IMR-90 (cell line): ENCODE measurements around the gene TCEAL6. TPM values are rescaled to one million over a fixed set of nuclear protein-coding genes. Genes with fewer than 3 reads are reported as not detected.

Experiments
- ATAC-seq: fragments of 200-7000 bp; cut with Tn5 transposase; 2 replicates; pipeline ENCODE4 v1.9.1; 2020; ENCODE audit warnings: low read depth, mild to moderate bottlenecking, moderate library complexity
- BruUV-seq: library from RNA; stranded (reverse); fragments of 400-500 nt; replicated peaks from 2 replicates; lab custom pipeline; 2021; lab: Mats Ljungman, UMichigan
- CTCF ChIA-PET: fragments of 300-600 bp; formaldehyde crosslinking; extraction: SDS; loops from one replicate; lab custom pipeline; 2021; ENCODE audit warnings: antibody characterized with exemption; lab: Yijun Ruan, JAX
- POLR2A ChIA-PET: fragments of 300-600 bp; sonication (Branson Sonifier 250); formaldehyde crosslinking; loops from one replicate; lab custom pipeline; 2022; ENCODE audit warnings: antibody characterized with exemption; ENCODE audit not compliant: unreplicated experiment; lab: Charles Lee
- DNase-seq: peaks from one replicate; pipeline ENCODE4 v3.0.0; 2013
- H2AFZ ChIP-seq: replicated peaks from 2 replicates; pipeline ENCODE3; 2013; ENCODE audit warnings: low read length, mild to moderate bottlenecking; ENCODE audit not compliant: poor library complexity
- H2AK5ac ChIP-seq: 2 replicates; pipeline ENCODE4 v1.6.1; 2013; ENCODE audit warnings: low read depth, low read length, inconsistent platforms
- H2AK9ac ChIP-seq: replicated peaks from 2 replicates; pipeline ENCODE3; 2013; ENCODE audit warnings: mild to moderate bottlenecking, low read depth, low read length, moderate library complexity; ENCODE audit not compliant: poor library complexity
- H2BK120ac ChIP-seq: 2 replicates; pipeline ENCODE4 v1.6.1; 2013; ENCODE audit warnings: low read depth, low read length, inconsistent platforms
- H2BK15ac ChIP-seq: 3 replicates; pipeline ENCODE4 v1.6.1; 2013; ENCODE audit warnings: low read depth, low read length, inconsistent platforms
- H2BK20ac ChIP-seq: 2 replicates; pipeline ENCODE4 v1.6.1; 2013; ENCODE audit warnings: low read depth, mild to moderate bottlenecking, inconsistent platforms, low read length, moderate library complexity
- H2BK5ac ChIP-seq: 2 replicates; pipeline ENCODE4 v1.6.1; 2013; ENCODE audit warnings: mild to moderate bottlenecking, low read depth, low read length, inconsistent platforms; ENCODE audit not compliant: poor library complexity, severe bottlenecking
- H3K14ac ChIP-seq: replicated peaks from 2 replicates; pipeline ENCODE4 v1.6.1; 2013; ENCODE audit warnings: low read depth, low read length, inconsistent platforms
- H3K18ac ChIP-seq: 2 replicates; pipeline ENCODE4 v1.6.1; 2013; ENCODE audit warnings: low read depth, low read length, control low read depth
- H3K23ac ChIP-seq: 2 replicates; pipeline ENCODE4 v1.6.1; 2013; ENCODE audit warnings: low read depth, low read length, inconsistent platforms
- H3K27ac ChIP-seq: 2 replicates; pipeline ENCODE4 v1.5.1; 2013; ENCODE audit warnings: mild to moderate bottlenecking, control low read depth, low read length; ENCODE audit not compliant: insufficient read depth
- H3K27me3 ChIP-seq: 2 replicates; pipeline ENCODE4 v1.6.1; 2013; ENCODE audit warnings: low read length; ENCODE audit not compliant: control insufficient read depth, insufficient read depth
- H3K36me3 ChIP-seq: 2 replicates; pipeline ENCODE4 v1.6.1; 2013; ENCODE audit warnings: low read length, mixed read lengths; ENCODE audit not compliant: control insufficient read depth, insufficient read depth
- H3K4ac ChIP-seq: 2 replicates; pipeline ENCODE4 v1.6.1; 2013; ENCODE audit warnings: low read depth, low read length, inconsistent platforms
- H3K4me1 ChIP-seq: 2 replicates; pipeline ENCODE4 v1.6.1; 2013; ENCODE audit warnings: low read length, mixed read lengths; ENCODE audit not compliant: control insufficient read depth, insufficient read depth
- H3K4me2 ChIP-seq: 2 replicates; pipeline ENCODE4 v1.6.1; 2013; ENCODE audit warnings: low read depth, mild to moderate bottlenecking, control low read depth, low read length, moderate library complexity
- H3K4me3 ChIP-seq: 2 replicates; pipeline ENCODE4 v1.5.1; 2013; ENCODE audit warnings: low read depth, mild to moderate bottlenecking, control low read depth, low read length, moderate library complexity; ENCODE audit not compliant: insufficient read depth
- H3K56ac ChIP-seq: 2 replicates; pipeline ENCODE4 v1.6.1; 2013; ENCODE audit warnings: low read length, inconsistent platforms; ENCODE audit not compliant: insufficient read depth; ENCODE audit errors: extremely low read depth
- H3K79me1 ChIP-seq, 2 experiments: 2 replicates each; pipeline ENCODE4 v1.6.1; 2013; ENCODE audit warnings: low read length in 2 of 2, inconsistent platforms in 1 of 2, low read depth in 1 of 2
- H3K9ac ChIP-seq: 2 replicates; pipeline ENCODE4 v1.6.1; 2013; ENCODE audit warnings: low read depth, low read length, control low read depth
- H3K9me1 ChIP-seq: 2 replicates; pipeline ENCODE4 v1.6.1; 2013; ENCODE audit warnings: low read length, inconsistent platforms; ENCODE audit not compliant: insufficient read depth
- H3K9me3 ChIP-seq: 2 replicates; pipeline ENCODE4 v1.6.1; 2013; ENCODE audit warnings: low read length; ENCODE audit not compliant: control insufficient read depth, insufficient read depth
- H4K20me1 ChIP-seq: 2 replicates; pipeline ENCODE4 v1.6.1; 2013; ENCODE audit warnings: low read length, inconsistent platforms; ENCODE audit not compliant: insufficient read depth
- H4K5ac ChIP-seq: 2 replicates; pipeline ENCODE4 v1.6.1; 2013; ENCODE audit warnings: mild to moderate bottlenecking, low read depth, low read length, control low read depth
- H4K8ac ChIP-seq, 2 experiments: 2 replicates each; pipeline ENCODE4 v1.6.1; 2013; ENCODE audit warnings: low read depth in 2 of 2, low read length in 2 of 2, control low read depth in 1 of 2, inconsistent platforms in 1 of 2
- H4K91ac ChIP-seq: 2 replicates; pipeline ENCODE4 v1.6.1; 2013; ENCODE audit warnings: low read depth, low read length, inconsistent platforms; ENCODE audit not compliant: insufficient read depth
- BHLHE40 ChIP-seq: fragments of 150-350 bp; IDR thresholded peaks from 2 replicates; pipeline ENCODE4 v1.6.1; 2016; ENCODE audit warnings: mild to moderate bottlenecking, low read depth, low read length
- CEBPB ChIP-seq: IDR thresholded peaks from 2 replicates; pipeline ENCODE4 v1.6.1; 2012; ENCODE audit warnings: low read depth, low read length, improper control_type of control experiment
- CHD1 ChIP-seq: IDR thresholded peaks from 2 replicates; pipeline ENCODE4 v1.6.1; 2012; ENCODE audit warnings: low read depth, low read length, improper control_type of control experiment
- MAFK ChIP-seq: IDR thresholded peaks from 2 replicates; pipeline ENCODE4 v1.6.1; 2012; ENCODE audit warnings: low read depth, low read length, improper control_type of control experiment
- MAZ ChIP-seq: IDR thresholded peaks from 2 replicates; pipeline ENCODE4 v1.6.1; 2012; ENCODE audit warnings: low read depth, mild to moderate bottlenecking, low read length, improper control_type of control experiment, moderate library complexity, borderline replicate concordance
- MXI1 ChIP-seq: IDR thresholded peaks from 2 replicates; pipeline ENCODE4 v1.6.1; 2012; ENCODE audit warnings: low read depth, mild to moderate bottlenecking, low read length, moderate library complexity, borderline replicate concordance
- POLR2A ChIP-seq: IDR thresholded peaks from 2 replicates; pipeline ENCODE4 v1.6.1; 2012; ENCODE audit warnings: mild to moderate bottlenecking, low read depth, low read length
- RAD21 ChIP-seq: IDR thresholded peaks from 2 replicates; pipeline ENCODE4 v1.6.1; 2012; ENCODE audit warnings: low read length, improper control_type of control experiment
- RCOR1 ChIP-seq: IDR thresholded peaks from 2 replicates; pipeline ENCODE4 v1.6.1; 2012; ENCODE audit warnings: mild to moderate bottlenecking, low read length, improper control_type of control experiment; ENCODE audit not compliant: insufficient replicate concordance
- RFX5 ChIP-seq: IDR thresholded peaks from 2 replicates; pipeline ENCODE4 v1.8.0; 2012; ENCODE audit warnings: low read depth, mild to moderate bottlenecking, low read length, moderate library complexity
- SMC3 ChIP-seq: fragments of 150-350 bp; IDR thresholded peaks from 2 replicates; pipeline ENCODE4 v1.6.1; 2016; ENCODE audit warnings: low read depth, mild to moderate bottlenecking, antibody characterized with exemption, low read length, moderate library complexity
- WGBS, 2 experiments: methylation state at CpG; one replicate each; pipeline versions ENCODE4 v1.1.5 to v1.1.7; 2013; ENCODE audit warnings: missing lambda C conversion rate in 2 of 2; ENCODE audit not compliant: insufficient read length in 1 of 2; ENCODE audit errors: extremely low coverage in 2 of 2; 5-methylcytosine and 5-hydroxymethylcytosine counted together
- dilution Hi-C: fragments of 300-500 bp; cut with HindIII; formaldehyde crosslinking; loops from one replicate; pipeline ENCODE4 v1.14.3; 2018; ENCODE audit warnings: low sequenced_read_pairs; ENCODE audit not compliant: unreplicated experiment
- in situ Hi-C: fragments of 300-500 bp; cut with MboI; formaldehyde crosslinking; loops from 3 replicates; pipeline ENCODE4 v1.14.3; 2019; ENCODE audit warnings: low sequenced_read_pairs, inconsistent platforms, mixed read lengths
- intact Hi-C: fragments of 100-400 bp; cut with micrococcal nuclease; formaldehyde crosslinking; loops from 2 replicates; pipeline ENCODE4 v1.10.0; 2022
- polyA plus RNA-seq, 3 experiments: library from polyadenylated mRNA; depleted of rRNA; stranded (reverse); fragments of >200 nt; gene quantifications; 2 replicates each; pipeline ENCODE4 v1.2.3, GENCODE V29; 2012; ENCODE audit warnings: low replicate concordance in 1 of 3
- total RNA-seq: library from RNA; depleted of rRNA; stranded (reverse); fragments of >200 nt; gene quantifications from 2 replicates; pipeline ENCODE4 v1.2.3, GENCODE V29; 2012
- TF ChIP-seq, protein P1 (sequence below): fragments of 150-350 bp; IDR thresholded peaks from 2 replicates; pipeline ENCODE4 v1.6.1; 2016; ENCODE audit warnings: low read depth, mild to moderate bottlenecking, low read length, moderate library complexity, borderline replicate concordance
- TF ChIP-seq, protein P2 (sequence below): conservative IDR thresholded peaks from 2 replicates; pipeline ENCODE4 v1.5.1; 2012; ENCODE audit warnings: mild to moderate bottlenecking, low read depth, low read length, improper control_type of control experiment

The TCEAL6 gene
- total and polyA plus RNA-seq, 2 of the 4 experiments (the other 2 are of a cell fraction), result not detected

DNA sequence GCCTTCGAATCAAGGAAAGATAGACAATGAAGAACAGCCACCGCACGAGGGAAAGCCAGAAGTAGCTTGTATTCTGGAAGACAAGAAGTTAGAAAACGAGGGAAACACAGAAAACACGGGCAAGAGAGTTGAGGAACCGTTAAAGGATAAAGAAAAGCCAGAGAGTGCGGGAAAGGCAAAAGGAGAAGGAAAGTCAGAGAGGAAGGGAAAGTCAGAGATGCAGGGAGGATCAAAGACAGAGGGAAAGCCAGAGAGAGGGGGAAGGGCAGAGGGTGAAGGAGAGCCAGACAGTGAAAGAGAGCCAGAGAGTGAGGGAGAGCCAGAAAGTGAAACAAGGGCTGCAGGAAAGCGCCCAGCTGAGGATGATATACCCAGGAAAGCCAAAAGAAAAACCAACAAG is 15.4 kb downstream of the TCEAL6 start:
- intact Hi-C loops (no loop called here), in situ Hi-C loops (no loop called here)
- H2BK15ac ChIP-seq, result no peak overlapping the region

More for the DNA sequence above, 15.4 kb downstream of the TCEAL6 start:
- Histone ChIP-seq H3K4me1 (no peaks in the 10 kb centered on the region), H4K5ac (no peak overlapping the region), H3K56ac (no peak overlapping the region), H3K23ac (no peak overlapping the region), H3K36me3 (no peaks in the 10 kb centered on the region), H3K9me3 (no peaks in the 10 kb centered on the region), H2BK20ac (no peak overlapping the region), H2AK5ac (no peak overlapping the region), H2AK9ac (no peak overlapping the region), H3K4ac (no peak overlapping the region), H3K18ac (no peak overlapping the region), H2AFZ (no peak overlapping the region), H2BK120ac (no peak overlapping the region), H4K8ac (no peak overlapping the region), H3K9me1 (no peaks in the 10 kb centered on the region), H3K27me3 (peaks cover 4% of the 10 kb centered on the region), H3K4me3 (no peak overlapping the region), H2BK5ac (no peak overlapping the region), H3K79me1 (no peaks in the 10 kb centered on the region), H3K9ac (no peak overlapping the region), H3K27ac (no peak overlapping the region), H3K4me2 (no peak overlapping the region), H4K91ac (no peak overlapping the region), H4K20me1 (no peaks in the 10 kb centered on the region), H3K14ac (no peak overlapping the region)
- dilution Hi-C loops, result no loop called here
- ATAC-seq, result no peak
- ChIA-PET POLR2A (no interaction called here), CTCF (no interaction called here)
- 32% methylated on average over 7 of the region's 8 CpGs; no CpG with 5 or more reads in 1 of the 2 experiments for WGBS, 2 experiments
- TF ChIP-seq MXI1 (no peak), RAD21 (no peak), MAZ (no peak), CEBPB (no peak), SMC3 (no peak), BHLHE40 (no peak), RCOR1 (no peak), POLR2A (no peak), MAFK (no peak), CHD1 (no peak), RFX5 (no peak)
- TF ChIP-seq, protein P1, sequence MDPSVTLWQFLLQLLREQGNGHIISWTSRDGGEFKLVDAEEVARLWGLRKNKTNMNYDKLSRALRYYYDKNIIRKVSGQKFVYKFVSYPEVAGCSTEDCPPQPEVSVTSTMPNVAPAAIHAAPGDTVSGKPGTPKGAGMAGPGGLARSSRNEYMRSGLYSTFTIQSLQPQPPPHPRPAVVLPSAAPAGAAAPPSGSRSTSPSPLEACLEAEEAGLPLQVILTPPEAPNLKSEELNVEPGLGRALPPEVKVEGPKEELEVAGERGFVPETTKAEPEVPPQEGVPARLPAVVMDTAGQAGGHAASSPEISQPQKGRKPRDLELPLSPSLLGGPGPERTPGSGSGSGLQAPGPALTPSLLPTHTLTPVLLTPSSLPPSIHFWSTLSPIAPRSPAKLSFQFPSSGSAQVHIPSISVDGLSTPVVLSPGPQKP, result no peak
- TF ChIP-seq, protein P2, sequence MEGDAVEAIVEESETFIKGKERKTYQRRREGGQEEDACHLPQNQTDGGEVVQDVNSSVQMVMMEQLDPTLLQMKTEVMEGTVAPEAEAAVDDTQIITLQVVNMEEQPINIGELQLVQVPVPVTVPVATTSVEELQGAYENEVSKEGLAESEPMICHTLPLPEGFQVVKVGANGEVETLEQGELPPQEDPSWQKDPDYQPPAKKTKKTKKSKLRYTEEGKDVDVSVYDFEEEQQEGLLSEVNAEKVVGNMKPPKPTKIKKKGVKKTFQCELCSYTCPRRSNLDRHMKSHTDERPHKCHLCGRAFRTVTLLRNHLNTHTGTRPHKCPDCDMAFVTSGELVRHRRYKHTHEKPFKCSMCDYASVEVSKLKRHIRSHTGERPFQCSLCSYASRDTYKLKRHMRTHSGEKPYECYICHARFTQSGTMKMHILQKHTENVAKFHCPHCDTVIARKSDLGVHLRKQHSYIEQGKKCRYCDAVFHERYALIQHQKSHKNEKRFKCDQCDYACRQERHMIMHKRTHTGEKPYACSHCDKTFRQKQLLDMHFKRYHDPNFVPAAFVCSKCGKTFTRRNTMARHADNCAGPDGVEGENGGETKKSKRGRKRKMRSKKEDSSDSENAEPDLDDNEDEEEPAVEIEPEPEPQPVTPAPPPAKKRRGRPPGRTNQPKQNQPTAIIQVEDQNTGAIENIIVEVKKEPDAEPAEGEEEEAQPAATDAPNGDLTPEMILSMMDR, result no peak
- no peak for DNase-seq
- BruUV-seq, result no TSS peak
